GM23248 (cell line): ENCODE measurements around the gene LEF1. TPM values are rescaled to one million over a fixed set of nuclear protein-coding genes. Genes with fewer than 3 reads are reported as not detected.

Source experiments
- DNase-seq: peaks from one replicate; pipeline ENCODE4 v3.0.0-alpha.2; 2015
- H2AFZ ChIP-seq: fragments of 200-600 bp; sonication (generic); 2 replicates; pipeline ENCODE4 v1.6.1; 2016; ENCODE audit warnings: antibody characterized with exemption
- H3F3A ChIP-seq: fragments of 200-600 bp; sonication (generic); 2 replicates; pipeline ENCODE4 v1.6.1; 2016; ENCODE audit warnings: mild to moderate bottlenecking, antibody characterized with exemption, mixed run types; ENCODE audit not compliant: insufficient read depth
- H3K27ac ChIP-seq: fragments of 200-600 bp; sonication (generic); 2 replicates; pipeline ENCODE4 v1.5.1; 2016; ENCODE audit warnings: mild to moderate bottlenecking
- H3K27me3 ChIP-seq: fragments of 200-600 bp; sonication (generic); replicated peaks from 2 replicates; pipeline ENCODE4 v1.6.1; 2016; ENCODE audit warnings: mild to moderate bottlenecking; ENCODE audit not compliant: insufficient read depth
- H3K36me3 ChIP-seq: fragments of 200-600 bp; sonication (generic); 2 replicates; pipeline ENCODE4 v1.6.1; 2016; ENCODE audit warnings: low read depth, mild to moderate bottlenecking
- H3K4me1 ChIP-seq: fragments of 200-600 bp; sonication (generic); 2 replicates; pipeline ENCODE4 v1.6.1; 2016; ENCODE audit warnings: mild to moderate bottlenecking; ENCODE audit not compliant: insufficient read depth
- H3K4me2 ChIP-seq: fragments of 200-600 bp; sonication (generic); one replicate; pipeline ENCODE4 v1.6.1; 2016; ENCODE audit warnings: mild to moderate bottlenecking; ENCODE audit not compliant: unreplicated experiment
- H3K4me3 ChIP-seq: fragments of 200-600 bp; sonication (generic); 2 replicates; pipeline ENCODE4 v1.5.1; 2016; ENCODE audit warnings: mild to moderate bottlenecking
- H3K79me2 ChIP-seq: fragments of 200-600 bp; sonication (generic); 2 replicates; pipeline ENCODE4 v1.6.1; 2016; ENCODE audit warnings: mild to moderate bottlenecking; ENCODE audit not compliant: insufficient read depth
- H3K9ac ChIP-seq: fragments of 200-600 bp; sonication (generic); 2 replicates; pipeline ENCODE4 v1.6.1; 2016; ENCODE audit warnings: mild to moderate bottlenecking
- H3K9me2 ChIP-seq: fragments of 200-600 bp; sonication (generic); 2 replicates; pipeline ENCODE4 v1.6.1; 2016; ENCODE audit warnings: mixed run types, mild to moderate bottlenecking, moderate library complexity; ENCODE audit not compliant: insufficient read depth
- H3K9me3 ChIP-seq: fragments of 200-600 bp; sonication (generic); one replicate; pipeline ENCODE4 v1.6.1; 2017; ENCODE audit warnings: low read depth
- H4K20me1 ChIP-seq: fragments of 200-600 bp; sonication (generic); 2 replicates; pipeline ENCODE4 v1.6.0; 2016; ENCODE audit not compliant: insufficient read depth
- EZH2 ChIP-seq: fragments of 200-600 bp; sonication (generic); IDR thresholded peaks from 2 replicates; pipeline ENCODE4 v1.6.1; 2018; ENCODE audit warnings: antibody characterized with exemption, mild to moderate bottlenecking; ENCODE audit not compliant: insufficient read depth, poor library complexity, severe bottlenecking
- EZH2phosphoT487 ChIP-seq: fragments of 200-600 bp; sonication (generic); IDR thresholded peaks from 2 replicates; pipeline ENCODE4 v1.6.1; 2018; ENCODE audit warnings: antibody characterized with exemption, moderate library complexity, mild to moderate bottlenecking, low read depth; ENCODE audit not compliant: insufficient read depth
- WGBS, 2 experiments: methylation state at CpG; one replicate each; pipeline ENCODE4 v1.1.6; 2015 to 2017; ENCODE audit warnings: low lambda C conversion rate in 2 of 2, low coverage in 1 of 2; ENCODE audit errors: missing lambda C conversion rate in 2 of 2; 5-methylcytosine and 5-hydroxymethylcytosine counted together
- in situ Hi-C: fragments of 300-500 bp; cut with MboI; formaldehyde crosslinking; loops from 2 replicates; pipeline ENCODE4 v1.15.0; 2020
- polyA plus RNA-seq: library from polyadenylated mRNA; unstranded; fragments of >200 nt; fragmentation: Nextera tagmentation; extraction: Ambion mirVana; gene quantifications from 2 replicates; pipeline ENCODE4 v1.2.1, GENCODE V29; 2016
- total RNA-seq: library from RNA; depleted of rRNA; stranded (reverse); fragments of >200 nt; shearing (Covaris generic); gene quantifications from 2 replicates; pipeline ENCODE4 v1.2.3, GENCODE V29; 2014

The LEF1 gene
- total and polyA plus RNA-seq, 2 experiments from 2014 or later, result 0.23 TPM; not detected in 1

DNA sequence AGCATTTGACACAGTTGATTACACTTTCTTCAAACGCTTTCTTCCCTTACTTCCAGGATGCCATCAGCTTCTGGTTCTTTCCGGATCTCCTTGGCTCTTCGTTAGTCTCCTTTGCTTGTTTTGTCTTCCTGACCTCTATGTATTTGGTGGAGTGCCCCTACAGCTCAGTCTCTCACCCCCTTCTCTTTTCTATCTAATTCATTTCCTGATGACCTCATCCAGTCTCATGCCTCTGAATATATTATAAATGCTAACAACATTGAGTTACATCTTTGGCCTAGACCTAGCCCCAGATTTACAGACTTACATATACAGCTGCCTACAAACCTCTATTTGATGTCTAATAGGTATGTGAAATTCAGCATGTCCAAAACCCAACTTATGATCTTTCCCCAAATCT, 16.5 kb upstream of the LEF1 start:
- Histone ChIP-seq H3K4me1 (no peaks in the 10 kb centered on the region), H3K27me3 (peaks cover 36% of the 10 kb centered on the region), H3K4me3 (no peak overlapping the region), H3K27ac (no peak overlapping the region), H4K20me1 (no peaks in the 10 kb centered on the region), H3K79me2 (no peaks in the 10 kb centered on the region), H3K9me3 (no peaks in the 10 kb centered on the region), H3K9me2 (no peaks in the 10 kb centered on the region), H3K36me3 (no peaks in the 10 kb centered on the region), H3F3A (no peaks in the 10 kb centered on the region), H3K4me2 (no peak overlapping the region), H2AFZ (no peak overlapping the region), H3K9ac (no peak overlapping the region)
- 57 to 70% methylated on average over 3 of the region's 3 CpGs for WGBS, 2 experiments
- DNase-seq, result no peak
- TF ChIP-seq EZH2 (no peak), EZH2phosphoT487 (no peak)
- in situ Hi-C loops, result no loop called here

DNA sequence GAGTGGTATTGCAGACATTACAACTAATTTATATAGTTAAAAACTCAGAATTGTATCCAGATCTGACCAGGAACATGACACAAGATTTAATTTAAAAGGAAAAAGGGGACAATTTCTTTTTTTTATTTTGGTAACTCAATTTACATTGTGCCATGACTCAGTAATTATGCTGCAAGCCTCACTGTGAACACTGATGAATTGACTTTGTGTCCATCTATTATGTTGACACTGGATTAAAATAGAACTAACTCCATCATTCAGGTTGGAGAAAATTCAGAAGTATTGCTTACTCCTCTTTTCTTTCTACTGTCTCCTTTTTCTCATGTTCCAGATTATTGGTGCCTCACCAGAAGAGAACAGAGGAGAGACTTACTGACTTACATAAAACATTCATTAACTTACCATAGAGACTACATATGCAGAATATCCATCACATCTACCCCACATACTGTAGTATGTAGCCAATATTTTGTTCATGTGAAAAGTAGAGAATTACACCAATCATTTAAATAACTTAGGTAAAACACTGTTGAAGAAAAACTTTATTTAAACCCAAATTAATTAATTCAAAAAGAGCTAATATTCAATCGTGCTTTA, 15.8 kb upstream of the LEF1 start:
- WGBS, 2 experiments, result 36 to 37% methylated on average over 1 of the region's 1 CpG
- no peak overlapping the region for H3K27ac ChIP-seq
- H3K9me3 ChIP-seq, result no peaks in the 10 kb centered on the region
- H3K27me3 ChIP-seq, result peaks cover 29% of the 10 kb centered on the region
- no peak overlapping the region for H2AFZ ChIP-seq
- H3K36me3 ChIP-seq, result no peaks in the 10 kb centered on the region
- no peaks in the 10 kb centered on the region for H4K20me1 ChIP-seq
- TF ChIP-seq EZH2, result no peak
- TF ChIP-seq EZH2phosphoT487, result no peak
- H3K79me2 ChIP-seq, result no peaks in the 10 kb centered on the region
- no peak overlapping the region for H3K4me3 ChIP-seq
- in situ Hi-C loops, result no loop called here
- no peaks in the 10 kb centered on the region for H3K4me1 ChIP-seq
- H3K9me2 ChIP-seq, result no peaks in the 10 kb centered on the region
- no peak overlapping the region for H3K9ac ChIP-seq
- H3F3A ChIP-seq, result no peaks in the 10 kb centered on the region
- DNase-seq, result no peak
- no peak overlapping the region for H3K4me2 ChIP-seq

- H3K4me3 ChIP-seq, result no peak overlapping the region
- no peak overlapping the region for H3K9ac ChIP-seq
- H3K9me2 ChIP-seq, result no peaks in the 10 kb centered on the region
- in situ Hi-C loops, result no loop called here
- TF ChIP-seq EZH2phosphoT487, result no peak
- H3K4me1 ChIP-seq, result no peaks in the 10 kb centered on the region
- no peak for DNase-seq
- H3K9me3 ChIP-seq, result no peaks in the 10 kb centered on the region
- H3K4me2 ChIP-seq, result no peak overlapping the region
- no peaks in the 10 kb centered on the region for H3F3A ChIP-seq
- no peaks in the 10 kb centered on the region for H3K36me3 ChIP-seq
- H3K27ac ChIP-seq, result no peak overlapping the region
- 55 to 56% methylated on average over 2 of the region's 2 CpGs for WGBS, 2 experiments
- H3K79me2 ChIP-seq, result no peaks in the 10 kb centered on the region
- no peaks in the 10 kb centered on the region for H4K20me1 ChIP-seq
- H2AFZ ChIP-seq, result no peak overlapping the region
- peaks cover 24% of the 10 kb centered on the region for H3K27me3 ChIP-seq
These were observed 13.0 kb upstream of the LEF1 start for GRCh38 chr4:108181704-108182103.

GRCh38 chr4:108180513-108180912, 11.8 kb upstream of the LEF1 start:
- in situ Hi-C loops, result no loop called here
- H2AFZ ChIP-seq, result no peak overlapping the region
- H3K79me2 ChIP-seq, result no peaks in the 10 kb centered on the region
- no peak for DNase-seq
- H4K20me1 ChIP-seq, result no peaks in the 10 kb centered on the region
- H3K4me2 ChIP-seq, result no peak overlapping the region
- TF ChIP-seq EZH2phosphoT487, result no peak
- TF ChIP-seq EZH2, result no peak
- H3F3A ChIP-seq, result no peaks in the 10 kb centered on the region
- H3K9ac ChIP-seq, result no peak overlapping the region
- 10 to 67% methylated on average over 1 of the region's 1 CpG for WGBS, 2 experiments
- H3K27me3 ChIP-seq, result peaks cover 24% of the 10 kb centered on the region
- no peak overlapping the region for H3K27ac ChIP-seq
- no peaks in the 10 kb centered on the region for H3K9me3 ChIP-seq
- no peak overlapping the region for H3K4me3 ChIP-seq
- H3K9me2 ChIP-seq, result no peaks in the 10 kb centered on the region
- no peaks in the 10 kb centered on the region for H3K36me3 ChIP-seq
- no peaks in the 10 kb centered on the region for H3K4me1 ChIP-seq

DNA sequence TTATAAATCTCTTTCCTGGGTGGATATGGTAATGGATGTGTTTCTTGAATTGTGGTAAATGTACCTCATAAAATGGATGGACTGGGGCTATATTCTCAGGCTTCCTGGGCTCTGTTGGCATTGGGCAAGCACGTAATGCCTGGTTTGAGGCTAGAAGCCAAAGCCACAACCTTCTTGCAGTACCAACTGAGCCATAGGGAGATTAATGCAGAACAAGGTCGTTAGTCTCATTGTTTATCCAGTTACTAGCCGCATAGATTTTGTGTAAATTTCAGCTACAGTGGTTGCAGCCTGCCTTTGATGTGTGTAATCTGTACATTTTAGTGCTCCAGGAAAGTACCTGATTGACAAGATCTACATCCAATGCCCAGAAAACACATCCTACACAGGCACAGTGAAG, 7.2 kb upstream of the LEF1 start:
- Histone ChIP-seq H3K4me2 (no peak overlapping the region), H3K9me3 (no peaks in the 10 kb centered on the region), H3K9me2 (no peaks in the 10 kb centered on the region), H3K27me3 (peaks cover 39% of the 10 kb centered on the region), H4K20me1 (no peaks in the 10 kb centered on the region), H3K4me1 (no peaks in the 10 kb centered on the region), H3K79me2 (no peaks in the 10 kb centered on the region), H2AFZ (no peak overlapping the region), H3K4me3 (no peak overlapping the region), H3K9ac (no peak overlapping the region), H3K36me3 (no peaks in the 10 kb centered on the region), H3F3A (no peaks in the 10 kb centered on the region), H3K27ac (no peak overlapping the region)
- WGBS, 2 experiments, result 49 to 54% methylated on average over 3 of the region's 3 CpGs
- in situ Hi-C loops, result no loop called here
- no peak for DNase-seq
- no peak for TF ChIP-seq EZH2phosphoT487
- TF ChIP-seq EZH2, result no peak
